SK-N-SH (cell line): Measurements from ENCODE around the gene VDR. TPM values are rescaled to one million over a fixed set of nuclear protein-coding genes. Genes with fewer than 3 reads are reported as not detected.

Experiments
- CTCF ChIA-PET: fragments of 300-600, 350-600 bp; formaldehyde crosslinking; extraction: SDS; loops from one replicate; lab custom pipeline; 2021; lab: Yijun Ruan, JAX
- POLR2A ChIA-PET: fragments of 350-600 bp; sonication (Branson Sonifier 250); formaldehyde crosslinking; extraction: SDS; loops from one replicate; lab custom pipeline; 2020; ENCODE audit warnings: antibody characterized with exemption, inconsistent platforms; lab: Yijun Ruan, JAX
- DNase-seq: peaks from one replicate; pipeline ENCODE4 v3.0.0; 2012
- H2AFZ ChIP-seq: fragments of 200-600 bp; sonication (generic); 2 replicates; pipeline ENCODE4 v1.8.1; 2016; ENCODE audit warnings: antibody characterized with exemption, mild to moderate bottlenecking, low read depth
- H3F3A ChIP-seq: fragments of 200-600 bp; sonication (generic); replicated peaks from 2 replicates; pipeline ENCODE3; 2016; ENCODE audit warnings: antibody characterized with exemption, mild to moderate bottlenecking; ENCODE audit not compliant: insufficient read depth
- H3K27ac ChIP-seq, 2 experiments: fragments of 200-500 bp in 1 of 2; fragments of 200-600 bp in 1 of 2; sonication (Bioruptor generic) in 1 of 2; sonication (generic), shearing (Covaris generic) in 1 of 2; 2 replicates each; pipeline versions ENCODE4 v1.5.1 to v1.6.1; 2014 to 2016; ENCODE audit warnings: low read depth in 2 of 2, inconsistent platforms in 1 of 2, low read length in 1 of 2, mild to moderate bottlenecking in 1 of 2, mixed read lengths in 1 of 2
- H3K27me3 ChIP-seq: fragments of 200-600 bp; sonication (generic), shearing (Covaris generic); 2 replicates; pipeline ENCODE4 v1.6.1; 2016; ENCODE audit warnings: mixed run types; ENCODE audit not compliant: insufficient read depth
- H3K36me3 ChIP-seq, 2 experiments: fragments of 200-500 bp in 1 of 2; fragments of 200-600 bp in 1 of 2; sonication (Bioruptor generic) in 1 of 2; sonication (generic) in 1 of 2; replicated peaks in 1 of 2; 2 replicates each; pipeline versions ENCODE3 to v1.5.1; 2014 to 2016; ENCODE audit warnings: low read length in 1 of 2, mild to moderate bottlenecking in 1 of 2; ENCODE audit not compliant: insufficient read depth in 2 of 2, control insufficient read depth in 1 of 2
- H3K4me1 ChIP-seq, 2 experiments: fragments of 200-500 bp in 1 of 2; fragments of 200-600 bp in 1 of 2; sonication (Bioruptor generic) in 1 of 2; sonication (generic), shearing (Covaris generic) in 1 of 2; 2 replicates each; pipeline versions ENCODE4 v1.5.1 to v1.6.1; 2014 to 2016; ENCODE audit warnings: low read depth in 1 of 2, low read length in 1 of 2, mixed run types in 1 of 2; ENCODE audit not compliant: insufficient read depth in 2 of 2, control insufficient read depth in 1 of 2
- H3K4me2 ChIP-seq: fragments of 200-600 bp; sonication (generic), shearing (Covaris generic); 2 replicates; pipeline ENCODE4 v1.6.1; 2017; ENCODE audit warnings: mixed run types
- H3K4me3 ChIP-seq, 2 experiments: fragments of 200-500 bp in 1 of 2; fragments of 200-600 bp in 1 of 2; sonication (Bioruptor generic) in 1 of 2; sonication (generic), shearing (Covaris generic) in 1 of 2; 2 replicates each; pipeline versions ENCODE4 v1.5.1 to v1.8.1; 2014 to 2016; ENCODE audit warnings: low read depth in 2 of 2, inconsistent platforms in 1 of 2, low read length in 1 of 2, mild to moderate bottlenecking in 1 of 2, mixed read lengths in 1 of 2, moderate library complexity in 1 of 2
- H3K79me2 ChIP-seq: fragments of 200-600 bp; sonication (generic); 2 replicates; pipeline ENCODE4 v1.8.1; 2017; ENCODE audit warnings: mild to moderate bottlenecking; ENCODE audit not compliant: insufficient read depth
- H3K9ac ChIP-seq: fragments of 200-600 bp; sonication (generic); 2 replicates; pipeline ENCODE4 v1.6.1; 2017; ENCODE audit warnings: mixed run types
- H3K9me2 ChIP-seq: fragments of 200-600 bp; sonication (generic); 2 replicates; pipeline ENCODE4 v1.6.1; 2017; ENCODE audit warnings: mixed run types
- H3K9me3 ChIP-seq: fragments of 200-600 bp; sonication (generic); 2 replicates; pipeline ENCODE4 v1.6.1; 2017; ENCODE audit warnings: mixed run types, mild to moderate bottlenecking, moderate library complexity
- H4K20me1 ChIP-seq: fragments of 200-600 bp; sonication (generic); 2 replicates; pipeline ENCODE4 v1.6.1; 2017; ENCODE audit warnings: mild to moderate bottlenecking, mixed run types; ENCODE audit not compliant: insufficient read depth
- EP300 ChIP-seq, 2 experiments: IDR thresholded peaks; 2 replicates each; pipeline versions ENCODE4 v1.4.0 to v1.6.1; 2012; ENCODE audit warnings: borderline replicate concordance in 1 of 2, low read depth in 1 of 2, low read length in 1 of 2
- FOSL2 ChIP-seq: IDR thresholded peaks from 2 replicates; pipeline ENCODE4 v1.4.0; 2012; ENCODE audit warnings: low read depth, mild to moderate bottlenecking, moderate library complexity, borderline replicate concordance
- FOXJ3 ChIP-seq: sonication (generic); formaldehyde crosslinking; IDR thresholded peaks from 2 replicates; pipeline ENCODE4 v1.5.1; 2020; ENCODE audit warnings: mild to moderate bottlenecking, missing genetic modification reagents
- GABPA ChIP-seq: IDR thresholded peaks from 2 replicates; pipeline ENCODE4 v1.4.0; 2012; ENCODE audit warnings: low read depth, mild to moderate bottlenecking
- JUND ChIP-seq: IDR thresholded peaks from 2 replicates; pipeline ENCODE4 v1.4.0; 2012
- MEF2A ChIP-seq: IDR thresholded peaks from 2 replicates; pipeline ENCODE4 v1.4.0; 2012; ENCODE audit warnings: low read depth, borderline replicate concordance
- MXI1 ChIP-seq: IDR thresholded peaks from 2 replicates; pipeline ENCODE4 v1.6.1; 2012; ENCODE audit warnings: mild to moderate bottlenecking, low read depth, low read length, improper control_type of control experiment
- NRF1 ChIP-seq: IDR thresholded peaks from 2 replicates; pipeline ENCODE4 v1.6.1; 2012; ENCODE audit warnings: low read depth, mild to moderate bottlenecking, low read length
- RAD21 ChIP-seq: IDR thresholded peaks from 2 replicates; pipeline ENCODE4 v1.6.1; 2012; ENCODE audit warnings: mild to moderate bottlenecking, low read length
- RFX5 ChIP-seq: IDR thresholded peaks from 2 replicates; pipeline ENCODE4 v1.6.1; 2012; ENCODE audit warnings: mild to moderate bottlenecking, improper control_type of control experiment, low read length
- RXRA ChIP-seq: IDR thresholded peaks from 2 replicates; pipeline ENCODE4 v1.4.0; 2012; ENCODE audit warnings: low read depth, mild to moderate bottlenecking, borderline replicate concordance
- SIN3A ChIP-seq: IDR thresholded peaks from 2 replicates; pipeline ENCODE4 v1.6.1; 2012; ENCODE audit warnings: low read depth, mild to moderate bottlenecking, low read length, moderate library complexity, borderline replicate concordance
- TAF1 ChIP-seq: IDR thresholded peaks from 2 replicates; pipeline ENCODE4 v1.6.1; 2012; ENCODE audit warnings: low read depth, mild to moderate bottlenecking, low read length, moderate library complexity, borderline replicate concordance
- TCF12 ChIP-seq: IDR thresholded peaks from 2 replicates; pipeline ENCODE4 v1.4.0; 2012
- TEAD4 ChIP-seq: IDR thresholded peaks from 2 replicates; pipeline ENCODE4 v1.4.0; 2012; ENCODE audit warnings: mild to moderate bottlenecking, borderline replicate concordance; ENCODE audit not compliant: insufficient read depth
- YY1 ChIP-seq: IDR thresholded peaks from 2 replicates; pipeline ENCODE4 v1.4.0; 2012; ENCODE audit warnings: low read depth, mild to moderate bottlenecking
- WGBS: methylation state at CpG from one replicate; pipeline ENCODE4 v1.1.6; 2017; ENCODE audit warnings: low lambda C conversion rate; 5-methylcytosine and 5-hydroxymethylcytosine counted together
- polyA plus RNA-seq, 3 experiments: library from polyadenylated mRNA; depleted of rRNA; stranded (reverse); fragments of >200 nt; gene quantifications; 2 replicates each; pipeline ENCODE4 v1.2.3, GENCODE V29; 2012
- TF ChIP-seq, protein P1 (sequence below): IDR thresholded peaks from 2 replicates; pipeline ENCODE4; 2012
- TF ChIP-seq, protein P2 (sequence below): IDR thresholded peaks from 2 replicates; pipeline ENCODE4 v1.4.0; 2012; ENCODE audit warnings: low read depth, borderline replicate concordance
- TF ChIP-seq, protein P3 (sequence below): IDR thresholded peaks from 2 replicates; pipeline ENCODE4 v1.4.0; 2012; ENCODE audit warnings: low read depth, borderline replicate concordance

Gene VDR
- polyA plus RNA-seq, 1 of the 3 experiments (the other 2 are of a cell fraction), result 0.33 TPM

DNA sequence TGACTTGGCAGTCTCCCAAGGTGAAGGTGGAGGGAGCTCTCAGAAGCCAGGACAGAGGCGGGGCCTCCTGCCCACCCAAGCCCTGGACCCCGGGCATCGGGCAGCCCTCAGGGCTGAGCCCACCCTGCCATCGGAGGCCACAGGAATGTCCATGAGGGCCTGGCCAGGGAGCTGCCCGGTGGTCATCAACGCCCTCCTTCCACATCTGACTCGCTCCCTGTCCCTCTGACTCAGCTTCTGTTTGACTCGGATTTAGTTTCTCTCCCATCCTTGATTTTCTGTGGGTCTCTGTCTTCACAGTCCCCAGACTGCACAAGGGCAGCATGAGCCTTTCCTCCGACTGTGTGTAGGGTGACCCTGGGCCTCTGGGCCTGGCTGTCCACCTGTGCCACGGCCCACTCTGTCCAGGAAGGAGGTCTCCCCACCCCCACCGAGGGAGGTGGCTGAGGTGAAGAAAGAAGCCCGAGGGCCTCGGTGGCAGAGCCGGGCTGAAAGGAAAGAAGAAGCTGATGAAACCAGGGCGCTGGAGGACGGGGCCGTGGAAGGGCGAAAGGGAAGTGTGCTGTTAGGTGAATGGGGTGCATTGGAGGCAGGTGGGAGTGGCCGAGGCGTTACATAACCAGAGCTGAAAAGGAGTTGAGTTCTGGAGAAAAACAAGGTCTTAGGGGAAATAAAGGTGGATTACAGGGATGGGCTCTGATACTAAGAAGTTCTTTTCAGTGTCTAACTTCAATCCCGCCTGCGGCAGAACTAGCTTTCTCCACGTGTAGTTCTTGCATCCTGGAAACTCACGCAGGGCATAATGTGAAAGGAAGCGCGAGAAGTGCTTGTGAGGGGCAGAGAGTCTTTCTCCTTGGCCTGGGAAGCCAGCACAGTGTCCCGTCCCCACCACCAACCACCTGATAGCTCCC, 41.9 kb upstream of the VDR start (continued):
- TF ChIP-seq FOSL2 (no peak; the same call in 1 of the 2 replicates), YY1 (no peak)

DNA sequence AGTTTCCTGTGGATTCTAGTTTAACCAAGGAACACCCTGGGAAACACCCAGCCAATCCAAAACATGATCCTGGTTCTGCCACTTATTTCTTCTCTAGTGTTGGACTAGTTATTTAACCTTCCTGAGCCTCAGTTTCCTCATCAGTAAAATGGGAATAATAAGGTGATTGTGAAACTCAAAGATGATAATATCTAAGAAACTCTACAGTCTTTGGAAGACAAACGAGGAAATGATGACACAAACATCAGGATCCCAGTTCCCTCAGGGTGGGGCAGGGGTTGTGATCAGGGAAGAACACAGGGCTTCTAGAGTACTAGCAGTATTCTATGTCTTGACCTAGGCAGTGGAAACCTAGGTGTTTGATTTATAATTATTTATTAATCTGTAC, 40.5 kb upstream of the VDR start:
- no peaks in the 10 kb centered on the region for H4K20me1 ChIP-seq
- no peaks in the 10 kb centered on the region for H3K79me2 ChIP-seq
- H3F3A ChIP-seq, result no peaks in the 10 kb centered on the region
- no peak for TF ChIP-seq MXI1
- TF ChIP-seq SIN3A, result no peak
- no peak for TF ChIP-seq RXRA
- no peaks in the 10 kb centered on the region for H3K9me3 ChIP-seq
- no peak overlapping the region for H2AFZ ChIP-seq
- WGBS, result 45% methylated on average over 1 of the region's 1 CpG
- no peaks in the 10 kb centered on the region for H3K9me2 ChIP-seq
- ChIA-PET CTCF (interaction anchor here (2.2 to 2.4 kb wide), 2 partner anchors 18 to 40 kb away, joined by 9 to 15 read pairs; partner anchors contain the start of genes TMEM106C and VDR), POLR2A (no interaction called here)
- DNase-seq, result no peak
- no peak overlapping the region for H3K27ac ChIP-seq
- no peak overlapping the region for H3K4me2 ChIP-seq
- H3K4me1 ChIP-seq, result peaks cover 0 to 6% of the 10 kb centered on the region in 2 experiments; a peak in 1 of 4 replicates
- no peak overlapping the region for H3K9ac ChIP-seq
- no peak overlapping the region for H3K4me3 ChIP-seq
- H3K36me3 ChIP-seq, result no peaks in the 10 kb centered on the region
- H3K27me3 ChIP-seq, result no peaks in the 10 kb centered on the region

DNA sequence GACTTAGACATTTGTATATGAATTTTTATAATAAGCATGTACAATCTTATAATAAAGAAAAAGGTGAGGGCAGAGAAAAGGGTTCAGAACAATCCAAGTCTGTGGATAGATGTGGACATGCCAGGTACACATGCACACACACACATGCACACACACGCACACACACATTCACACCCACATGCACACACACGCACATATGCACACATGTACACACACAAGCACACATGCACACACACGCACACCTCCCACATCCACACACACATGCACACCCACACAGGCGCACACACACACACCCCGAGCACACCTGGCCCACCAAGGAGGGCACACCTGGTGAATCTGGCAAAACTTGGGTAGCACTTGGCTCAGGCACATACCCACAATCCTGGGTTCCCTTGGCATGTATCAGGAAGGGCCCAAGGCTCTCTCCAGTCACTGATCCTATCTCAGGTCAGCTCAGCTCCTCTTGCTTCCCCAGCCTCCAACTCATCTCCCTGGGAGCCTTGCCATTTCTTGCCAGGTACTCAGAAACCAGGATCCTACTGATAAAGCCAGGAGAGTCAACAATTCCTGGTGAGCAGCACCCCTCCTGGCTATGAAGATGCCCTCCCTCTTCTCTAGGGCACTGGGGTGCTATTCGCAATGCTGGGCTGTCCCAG, 40.0 kb upstream of the VDR start:
- no peaks in the 10 kb centered on the region for H3K79me2 ChIP-seq
- H2AFZ ChIP-seq, result no peak overlapping the region
- H3K36me3 ChIP-seq, result no peaks in the 10 kb centered on the region
- H4K20me1 ChIP-seq, result no peaks in the 10 kb centered on the region
- H3K4me3 ChIP-seq, result no peak overlapping the region
- no peak overlapping the region for H3K27ac ChIP-seq
- H3K9me2 ChIP-seq, result no peaks in the 10 kb centered on the region
- no peak for DNase-seq
- H3K4me2 ChIP-seq, result no peak overlapping the region
- no peaks in the 10 kb centered on the region for H3K27me3 ChIP-seq
- ChIA-PET POLR2A (no interaction called here), CTCF (interaction anchor here (1.7 to 2.0 kb wide), 2 partner anchors 19 to 39 kb away, joined by 4 to 9 read pairs; partner anchors contain the start of genes TMEM106C and VDR)
- H3K9me3 ChIP-seq, result no peaks in the 10 kb centered on the region
- H3F3A ChIP-seq, result no peaks in the 10 kb centered on the region
- peaks cover 0 to 6% of the 10 kb centered on the region in 2 experiments; a peak in 1 of 4 replicates for H3K4me1 ChIP-seq
- 87% methylated on average over 6 of the region's 6 CpGs for WGBS
- no peak overlapping the region for H3K9ac ChIP-seq
- TF ChIP-seq EP300 (IDR thresholded peaks at IDR 0.05; ENCODE audit: borderline replicate concordance in 1 of 2, low read depth in 1 of 2, low read length in 1 of 2) (no peak), FOXJ3 (CRISPR knock-in tag) (no peak), GABPA (no peak), SIN3A (no peak), TAF1 (no peak), JUND (no peak), MEF2A (no peak), TCF12 (no peak), TEAD4 (no peak), RFX5 (no peak), RAD21 (no peak), NRF1 (no peak)
- TF ChIP-seq, protein P1, sequence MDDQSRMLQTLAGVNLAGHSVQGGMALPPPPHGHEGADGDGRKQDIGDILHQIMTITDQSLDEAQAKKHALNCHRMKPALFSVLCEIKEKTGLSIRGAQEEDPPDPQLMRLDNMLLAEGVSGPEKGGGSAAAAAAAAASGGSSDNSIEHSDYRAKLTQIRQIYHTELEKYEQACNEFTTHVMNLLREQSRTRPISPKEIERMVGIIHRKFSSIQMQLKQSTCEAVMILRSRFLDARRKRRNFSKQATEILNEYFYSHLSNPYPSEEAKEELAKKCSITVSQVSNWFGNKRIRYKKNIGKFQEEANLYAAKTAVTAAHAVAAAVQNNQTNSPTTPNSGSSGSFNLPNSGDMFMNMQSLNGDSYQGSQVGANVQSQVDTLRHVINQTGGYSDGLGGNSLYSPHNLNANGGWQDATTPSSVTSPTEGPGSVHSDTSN, result no peak
- TF ChIP-seq, protein P2, sequence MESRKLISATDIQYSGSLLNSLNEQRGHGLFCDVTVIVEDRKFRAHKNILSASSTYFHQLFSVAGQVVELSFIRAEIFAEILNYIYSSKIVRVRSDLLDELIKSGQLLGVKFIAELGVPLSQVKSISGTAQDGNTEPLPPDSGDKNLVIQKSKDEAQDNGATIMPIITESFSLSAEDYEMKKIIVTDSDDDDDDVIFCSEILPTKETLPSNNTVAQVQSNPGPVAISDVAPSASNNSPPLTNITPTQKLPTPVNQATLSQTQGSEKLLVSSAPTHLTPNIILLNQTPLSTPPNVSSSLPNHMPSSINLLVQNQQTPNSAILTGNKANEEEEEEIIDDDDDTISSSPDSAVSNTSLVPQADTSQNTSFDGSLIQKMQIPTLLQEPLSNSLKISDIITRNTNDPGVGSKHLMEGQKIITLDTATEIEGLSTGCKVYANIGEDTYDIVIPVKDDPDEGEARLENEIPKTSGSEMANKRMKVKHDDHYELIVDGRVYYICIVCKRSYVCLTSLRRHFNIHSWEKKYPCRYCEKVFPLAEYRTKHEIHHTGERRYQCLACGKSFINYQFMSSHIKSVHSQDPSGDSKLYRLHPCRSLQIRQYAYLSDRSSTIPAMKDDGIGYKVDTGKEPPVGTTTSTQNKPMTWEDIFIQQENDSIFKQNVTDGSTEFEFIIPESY, result no peak
- TF ChIP-seq, protein P3, sequence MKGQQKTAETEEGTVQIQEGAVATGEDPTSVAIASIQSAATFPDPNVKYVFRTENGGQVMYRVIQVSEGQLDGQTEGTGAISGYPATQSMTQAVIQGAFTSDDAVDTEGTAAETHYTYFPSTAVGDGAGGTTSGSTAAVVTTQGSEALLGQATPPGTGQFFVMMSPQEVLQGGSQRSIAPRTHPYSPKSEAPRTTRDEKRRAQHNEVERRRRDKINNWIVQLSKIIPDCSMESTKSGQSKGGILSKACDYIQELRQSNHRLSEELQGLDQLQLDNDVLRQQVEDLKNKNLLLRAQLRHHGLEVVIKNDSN, result no peak
